Upper lobe of left lung (tissue), 4 donors: ENCODE data around the gene PPARD.

Experiments
- EP300 ChIP-seq, 4 donors: sonication (generic); formaldehyde crosslinking; IDR thresholded peaks; one replicate each; pipeline ENCODE4 v1.5.1; 2017; ENCODE audit warnings: antibody characterized with exemption in 4 of 4, control low read depth in 2 of 4
- POLR2A ChIP-seq, 4 donors: fragments of 450-650 bp; IDR thresholded peaks; one replicate each; pipeline ENCODE4 v1.5.1; 2016 to 2017; ENCODE audit warnings: antibody characterized with exemption in 4 of 4, mild to moderate bottlenecking in 2 of 4
- POLR2AphosphoS5 ChIP-seq, 2 donors: sonication (generic); formaldehyde crosslinking; IDR thresholded peaks; one replicate each; pipeline ENCODE4 v1.5.1; 2017; ENCODE audit warnings: antibody characterized with exemption in 2 of 2
- TF ChIP-seq, protein P1 (sequence below), 6 experiments: fragments of 450-650 bp in 4 of 6; fragments of 200-600 bp in 2 of 6; sonication (generic) in 2 of 6; IDR thresholded peaks; one replicate each; pipeline ENCODE4 v1.5.1; 2016 to 2019; ENCODE audit warnings: antibody characterized with exemption in 6 of 6

DNA sequence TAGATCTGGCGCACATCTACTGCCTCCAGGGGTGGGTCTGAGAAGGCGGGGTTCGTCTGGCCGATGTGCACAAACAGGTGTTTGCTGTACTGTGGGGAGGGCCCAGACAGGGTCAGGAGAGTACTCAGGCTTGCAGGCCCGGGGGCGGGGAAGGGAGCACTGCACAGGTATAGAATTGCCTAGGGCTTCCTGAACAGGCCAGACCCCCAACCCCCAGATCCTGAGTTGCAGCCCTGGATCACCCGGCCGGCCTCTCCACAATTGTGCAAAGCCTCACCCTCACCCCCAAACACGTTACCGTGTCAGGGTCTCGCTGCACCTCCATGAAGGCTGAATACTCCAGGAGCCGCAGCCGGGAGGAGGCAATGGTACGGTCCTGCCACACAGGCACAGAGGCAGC, 133.6 kb downstream of the PPARD start:
- TF ChIP-seq, protein P1, sequence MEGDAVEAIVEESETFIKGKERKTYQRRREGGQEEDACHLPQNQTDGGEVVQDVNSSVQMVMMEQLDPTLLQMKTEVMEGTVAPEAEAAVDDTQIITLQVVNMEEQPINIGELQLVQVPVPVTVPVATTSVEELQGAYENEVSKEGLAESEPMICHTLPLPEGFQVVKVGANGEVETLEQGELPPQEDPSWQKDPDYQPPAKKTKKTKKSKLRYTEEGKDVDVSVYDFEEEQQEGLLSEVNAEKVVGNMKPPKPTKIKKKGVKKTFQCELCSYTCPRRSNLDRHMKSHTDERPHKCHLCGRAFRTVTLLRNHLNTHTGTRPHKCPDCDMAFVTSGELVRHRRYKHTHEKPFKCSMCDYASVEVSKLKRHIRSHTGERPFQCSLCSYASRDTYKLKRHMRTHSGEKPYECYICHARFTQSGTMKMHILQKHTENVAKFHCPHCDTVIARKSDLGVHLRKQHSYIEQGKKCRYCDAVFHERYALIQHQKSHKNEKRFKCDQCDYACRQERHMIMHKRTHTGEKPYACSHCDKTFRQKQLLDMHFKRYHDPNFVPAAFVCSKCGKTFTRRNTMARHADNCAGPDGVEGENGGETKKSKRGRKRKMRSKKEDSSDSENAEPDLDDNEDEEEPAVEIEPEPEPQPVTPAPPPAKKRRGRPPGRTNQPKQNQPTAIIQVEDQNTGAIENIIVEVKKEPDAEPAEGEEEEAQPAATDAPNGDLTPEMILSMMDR (IDR thresholded peaks at IDR 0.05), result no peak
- TF ChIP-seq POLR2AphosphoS5 (IDR thresholded peaks at IDR 0.05) (no peak), POLR2A (IDR thresholded peaks at IDR 0.05) (no peak), EP300 (IDR thresholded peaks at IDR 0.05) (no peak)
